ENCODE results near the gene BMP4. TPM values are rescaled to one million over a fixed set of nuclear protein-coding genes. Genes with fewer than 3 reads are reported as not detected.

The BMP4 gene
- total RNA-seq, 1 experiment from 2014 or later, result 12.2 TPM

DNA sequence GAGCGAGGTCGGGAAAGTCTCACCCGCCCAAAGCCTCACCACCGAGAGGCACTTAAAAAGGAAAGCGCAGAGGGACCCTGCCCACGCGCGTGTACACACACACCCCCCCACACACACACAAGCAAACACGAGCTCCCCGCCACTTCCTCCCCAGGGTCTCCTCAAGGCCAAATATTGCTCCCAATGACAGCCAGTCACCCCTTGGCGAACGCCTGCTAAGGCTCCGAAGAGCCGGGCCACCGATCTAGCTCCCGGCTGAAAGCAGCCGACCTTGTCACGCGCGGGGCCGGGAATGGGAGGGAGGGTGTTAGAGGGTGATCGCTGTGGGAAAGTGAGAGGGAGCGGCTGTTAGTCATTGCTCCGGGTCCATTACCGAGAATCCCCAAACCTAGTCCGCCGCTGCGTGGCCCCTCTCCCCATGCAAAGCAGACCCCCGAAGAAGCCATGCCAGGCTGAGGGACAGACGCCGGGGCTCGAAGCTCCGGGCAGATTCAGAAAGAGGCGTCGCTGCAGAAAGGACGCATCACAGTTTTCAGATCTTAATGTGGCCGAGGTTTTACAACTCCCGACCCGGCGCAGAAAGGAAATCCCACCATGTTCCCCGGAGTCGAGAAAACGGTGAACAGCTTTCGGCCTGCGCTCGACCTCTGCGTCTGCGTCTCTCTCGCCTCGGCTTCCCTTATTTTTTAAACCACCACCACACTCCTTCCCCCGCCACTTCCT lies 2.6 kb downstream of the BMP4 start:
- DNase-seq, result peak; percentile 43

More for the DNA sequence above, 2.6 kb downstream of the BMP4 start:
- Mint-ChIP-seq H3K4me3 (peak overlapping the region; percentile 84 to 93), H3K27ac (peak overlapping the region in 1 of 3 experiments; percentile 44; a peak in 1 of 7 replicates), H3K27me3 (ENCODE audit: low read depth) (peaks cover 88% of the 10 kb centered on the region), H3K9me3 (no peaks in the 10 kb centered on the region; a peak in 1 of 5 replicates), H3K4me1 (peaks cover 37 to 52% of the 10 kb centered on the region in 2 experiments), H3K36me3 (ENCODE audit: insufficient read depth in 1 of 3, low read depth in 3 of 3) (peaks cover 8 to 29% (median 22%) of the 10 kb centered on the region in 3 experiments)
- Histone ChIP-seq H2AK5ac (ENCODE audit: insufficient read length, low read length) (no peak overlapping the region), H3T11ph (ENCODE audit: low read length) (no peak overlapping the region), H3K23ac (ENCODE audit: insufficient read length, low read depth, low read length) (no peak overlapping the region), H3K79me2 (ENCODE audit: insufficient read depth, low read length) (no peaks in the 10 kb centered on the region), H2BK120ac (ENCODE audit: low read depth, low read length, poor library complexity, severe bottlenecking) (no peak overlapping the region), H2BK20ac (ENCODE audit: low read depth, low read length, poor library complexity, severe bottlenecking) (no peak overlapping the region), H3K4me1 (ENCODE audit: insufficient read depth, low read length) (peaks cover 2% of the 10 kb centered on the region; the same call in 1 of the 2 replicates), H3K27ac (ENCODE audit: insufficient read length, low read depth, low read length) (no peak overlapping the region), H3K18ac (ENCODE audit: insufficient read length, low read depth, low read length) (no peak overlapping the region), H4K91ac (ENCODE audit: insufficient read length, low read depth, low read length) (no peak overlapping the region), H3K27me3 (ENCODE audit: insufficient read depth, low read length) (peaks cover 39% of the 10 kb centered on the region; the same call in 1 of the 2 replicates), H2AFZ (ENCODE audit: low read length) (no peak overlapping the region), H3K14ac (ENCODE audit: insufficient read depth, low read length) (no peak overlapping the region), H2BK15ac (ENCODE audit: low read depth, low read length) (no peak overlapping the region), H3K4ac (ENCODE audit: low read depth, low read length) (no peak overlapping the region), H3K9ac (ENCODE audit: extremely low read depth, insufficient read length, low read length) (no peak overlapping the region), H4K5ac (ENCODE audit: insufficient read length, low read depth, low read length) (no peak overlapping the region), H3K9me3 (ENCODE audit: control insufficient read depth, low read depth, low read length) (no peaks in the 10 kb centered on the region), H4K8ac (replicated peaks; ENCODE audit: insufficient read length, low read depth, low read length) (no peak overlapping the region), H2BK5ac (ENCODE audit: insufficient read length, low read length) (no peak overlapping the region), H4K20me1 (ENCODE audit: control insufficient read depth, insufficient read depth, insufficient read length) (no peaks in the 10 kb centered on the region), H3K4me2 (ENCODE audit: insufficient read depth, insufficient read length, low read length) (peak overlapping the region; percentile 81), H2BK12ac (ENCODE audit: insufficient read length, low read depth, low read length) (no peak overlapping the region), H3K79me1 (ENCODE audit: insufficient read depth, low read depth, low read length, poor library complexity, severe bottlenecking) (no peaks in the 10 kb centered on the region), H3K23me2 (ENCODE audit: insufficient read length, low read depth, low read length, poor library complexity, severe bottlenecking) (peaks cover 48% of the 10 kb centered on the region), H3K56ac (ENCODE audit: insufficient read length, low read depth, low read length) (no peak overlapping the region)
- WGBS (ENCODE audit: extremely low coverage, insufficient read length, low lambda C conversion rate), result no CpG with 5 or more reads among the region's 51 CpGs
- TF ChIP-seq, protein P1, sequence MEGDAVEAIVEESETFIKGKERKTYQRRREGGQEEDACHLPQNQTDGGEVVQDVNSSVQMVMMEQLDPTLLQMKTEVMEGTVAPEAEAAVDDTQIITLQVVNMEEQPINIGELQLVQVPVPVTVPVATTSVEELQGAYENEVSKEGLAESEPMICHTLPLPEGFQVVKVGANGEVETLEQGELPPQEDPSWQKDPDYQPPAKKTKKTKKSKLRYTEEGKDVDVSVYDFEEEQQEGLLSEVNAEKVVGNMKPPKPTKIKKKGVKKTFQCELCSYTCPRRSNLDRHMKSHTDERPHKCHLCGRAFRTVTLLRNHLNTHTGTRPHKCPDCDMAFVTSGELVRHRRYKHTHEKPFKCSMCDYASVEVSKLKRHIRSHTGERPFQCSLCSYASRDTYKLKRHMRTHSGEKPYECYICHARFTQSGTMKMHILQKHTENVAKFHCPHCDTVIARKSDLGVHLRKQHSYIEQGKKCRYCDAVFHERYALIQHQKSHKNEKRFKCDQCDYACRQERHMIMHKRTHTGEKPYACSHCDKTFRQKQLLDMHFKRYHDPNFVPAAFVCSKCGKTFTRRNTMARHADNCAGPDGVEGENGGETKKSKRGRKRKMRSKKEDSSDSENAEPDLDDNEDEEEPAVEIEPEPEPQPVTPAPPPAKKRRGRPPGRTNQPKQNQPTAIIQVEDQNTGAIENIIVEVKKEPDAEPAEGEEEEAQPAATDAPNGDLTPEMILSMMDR (conservative IDR thresholded peaks at IDR 0.05), result no peak

Measured in H9 (cell line).